CD4-positive, CD25-positive, alpha-beta regulatory T cell (primary cell): ENCODE data around the gene HOXD12. TPM values are rescaled to one million over a fixed set of nuclear protein-coding genes. Genes with fewer than 3 reads are reported as not detected.

ENCODE experiments used
- ATAC-seq, 2 donors: fragments of 150-1000 bp; cut with Tn5 transposase; one replicate each; pipeline ENCODE4 v1.10.0; 2021; ENCODE audit warnings: low read depth in 2 of 2, moderate number of reproducible peaks in 2 of 2, moderate library complexity in 1 of 2
- DNase-seq, 3 donors: peaks; one replicate each; pipeline versions ENCODE4 v3.0.0 to v3.0.0-alpha.2; 2012 to 2022; ENCODE audit warnings: mixed read lengths in 1 of 3
- H3K27ac ChIP-seq: one replicate; pipeline ENCODE4 v1.7.0; 2013; ENCODE audit warnings: mild to moderate bottlenecking, low read length; ENCODE audit not compliant: insufficient read depth, poor library complexity, severe bottlenecking
- H3K27me3 ChIP-seq: one replicate; pipeline ENCODE4 v1.7.0; 2013; ENCODE audit warnings: low read length; ENCODE audit not compliant: control insufficient read depth, insufficient read depth
- H3K36me3 ChIP-seq: one replicate; pipeline ENCODE4 v1.7.0; 2013; ENCODE audit warnings: mild to moderate bottlenecking, low read length, moderate library complexity; ENCODE audit not compliant: control insufficient read depth, insufficient read depth
- H3K4me1 ChIP-seq: 2 replicates; pipeline ENCODE4 v1.7.0; 2013; ENCODE audit warnings: mild to moderate bottlenecking, low read length; ENCODE audit not compliant: insufficient read depth, control insufficient read depth, poor library complexity, severe bottlenecking
- H3K4me3 ChIP-seq: one replicate; pipeline ENCODE4 v1.7.0; 2013; ENCODE audit warnings: low read depth, mild to moderate bottlenecking, low read length, moderate library complexity
- H3K9me3 ChIP-seq, 2 experiments: 1 replicate in 1 of 2; 2 replicates in 1 of 2; pipeline ENCODE4 v1.7.0; 2013; ENCODE audit warnings: low read length in 2 of 2, mild to moderate bottlenecking in 1 of 2, moderate library complexity in 1 of 2; ENCODE audit not compliant: control insufficient read depth in 2 of 2
- H3K27ac Mint-ChIP-seq, 3 donors: one replicate each; pipeline ENCODE4 v1.8.0; 2020 to 2022; ENCODE audit warnings: mild to moderate bottlenecking in 3 of 3, mixed read lengths in 3 of 3, moderate library complexity in 2 of 3
- H3K27me3 Mint-ChIP-seq: one replicate; pipeline ENCODE4 v1.8.0; 2022; ENCODE audit warnings: mild to moderate bottlenecking, mixed read lengths
- H3K36me3 Mint-ChIP-seq: one replicate; pipeline ENCODE4 v1.8.0; 2020; ENCODE audit warnings: mixed read lengths
- H3K4me1 Mint-ChIP-seq, 4 donors: one replicate each; pipeline ENCODE4 v1.8.0; 2020 to 2022; ENCODE audit warnings: mixed read lengths in 4 of 4, mild to moderate bottlenecking in 1 of 4
- H3K4me3 Mint-ChIP-seq, 4 donors: one replicate each; pipeline ENCODE4 v1.8.0; 2020 to 2022; ENCODE audit warnings: mild to moderate bottlenecking in 4 of 4, mixed read lengths in 4 of 4, moderate library complexity in 3 of 4
- H3K9me3 Mint-ChIP-seq, 7 donors: one replicate each; pipeline ENCODE4 v1.8.0; 2020 to 2022; ENCODE audit warnings: mixed read lengths in 7 of 7, mild to moderate bottlenecking in 3 of 7, moderate library complexity in 2 of 7
- polyA plus RNA-seq, 4 donors: library from polyadenylated mRNA; unstranded; fragments of 300-500 nt; fragmentation: Illumina TruSeq; gene quantifications; one replicate each; pipeline ENCODE4 v1.2.3, GENCODE V29; 2021
- total RNA-seq: library from RNA; stranded (reverse); gene quantifications from one replicate; pipeline ENCODE4 v1.2.3, GENCODE V29; 2022

HOXD12 gene
- total and polyA plus RNA-seq, 5 donors from 2014 or later, result not detected

DNA sequence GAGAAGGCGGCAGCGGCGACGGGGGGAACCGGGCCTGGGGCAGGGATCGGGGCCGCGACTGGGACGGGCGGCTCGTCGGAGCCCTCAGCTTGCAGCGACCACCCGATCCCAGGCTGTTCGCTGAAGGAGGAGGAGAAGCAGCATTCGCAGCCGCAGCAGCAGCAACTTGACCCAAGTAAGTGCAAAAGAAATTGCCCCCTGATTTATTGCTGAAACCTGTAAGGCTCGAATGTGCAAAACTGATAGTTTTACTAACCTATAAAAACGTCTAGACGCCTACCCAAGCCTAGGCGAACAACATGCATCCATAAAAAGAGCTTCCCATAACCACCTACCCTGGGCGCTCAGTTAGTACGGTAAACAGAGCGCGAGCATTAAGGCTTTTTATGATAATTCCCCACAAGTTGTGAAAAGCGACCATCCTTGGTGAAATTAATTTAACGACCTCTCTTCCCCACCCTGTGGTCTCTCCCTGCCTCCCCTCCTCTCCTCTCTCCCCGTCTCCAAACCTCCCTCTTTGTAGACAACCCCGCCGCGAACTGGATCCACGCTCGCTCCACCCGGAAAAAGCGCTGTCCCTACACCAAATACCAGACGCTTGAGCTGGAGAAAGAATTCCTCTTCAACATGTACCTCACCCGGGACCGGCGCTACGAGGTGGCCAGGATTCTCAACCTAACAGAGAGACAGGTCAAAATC, 24.0 kb downstream of the HOXD12 start:
- H3K4me3 Mint-ChIP-seq, result peak overlapping the region; percentile 15 to 61 (median 40)
- H3K4me1 Mint-ChIP-seq, result peaks cover 11 to 23% (median 17%) of the 10 kb centered on the region in 4 donors
- Histone ChIP-seq H3K36me3 (no peaks in the 10 kb centered on the region), H3K4me3 (no peak overlapping the region), H3K27ac (no peak overlapping the region), H3K9me3 (peaks cover 0 to 7% of the 10 kb centered on the region in 2 experiments), H3K4me1 (peaks cover 12% of the 10 kb centered on the region), H3K27me3 (peaks cover 63% of the 10 kb centered on the region)
- H3K9me3 Mint-ChIP-seq, result peaks cover 0 to 13% (median 3%) of the 10 kb centered on the region in 7 donors
- H3K27ac Mint-ChIP-seq, result no peak overlapping the region
- H3K27me3 Mint-ChIP-seq, result peaks cover 80% of the 10 kb centered on the region
- ATAC-seq (no peak), DNase-seq (no peak)
- H3K36me3 Mint-ChIP-seq, result peaks cover 3% of the 10 kb centered on the region

DNA sequence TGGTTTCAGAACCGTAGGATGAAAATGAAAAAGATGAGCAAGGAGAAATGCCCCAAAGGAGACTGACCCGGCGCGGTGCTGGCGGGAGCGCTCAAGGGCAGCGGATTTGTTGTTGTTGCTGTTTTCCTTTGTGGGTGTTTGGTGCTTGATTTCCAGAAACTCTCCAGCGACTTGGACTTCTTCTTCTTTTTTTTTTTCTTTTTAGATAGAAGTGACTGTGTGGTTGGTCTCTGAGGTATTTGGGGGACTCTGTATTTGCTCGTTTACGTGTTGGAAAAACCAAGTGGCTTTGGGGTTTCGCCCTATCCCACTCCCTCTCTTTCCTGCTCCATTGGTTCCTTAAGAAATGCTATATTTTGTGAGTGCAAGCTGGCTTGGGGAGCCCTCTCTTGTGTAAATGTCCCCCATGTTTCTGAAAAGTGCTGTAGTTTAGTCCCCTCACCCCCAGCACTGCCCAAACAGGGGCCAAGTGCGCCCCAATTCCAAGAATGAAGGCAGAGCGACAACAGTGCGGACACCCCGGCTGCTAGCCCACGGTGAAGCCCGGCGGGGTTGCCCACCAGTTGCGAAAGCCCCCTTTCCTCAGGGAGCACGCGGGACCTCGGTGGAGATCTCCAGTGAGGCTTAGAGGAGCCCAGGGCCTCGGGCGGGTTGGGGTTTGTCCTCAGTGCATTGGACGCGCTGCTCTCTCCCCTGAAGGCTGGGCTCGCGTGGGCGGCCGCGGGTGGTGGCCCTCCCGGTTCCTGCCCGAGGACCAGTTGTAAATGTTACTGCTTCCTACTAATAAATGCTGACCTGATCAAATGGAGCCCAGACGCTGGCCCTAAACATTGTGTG, 24.7 kb downstream of the HOXD12 start:
- peaks cover 0 to 4% of the 10 kb centered on the region in 2 experiments for H3K9me3 ChIP-seq
- DNase-seq (no peak), ATAC-seq (no peak)
- H3K27ac ChIP-seq, result no peak overlapping the region
- Mint-ChIP-seq H3K27ac (peak overlapping the region in 1 of 3 donors; percentile 39), H3K36me3 (no peaks in the 10 kb centered on the region), H3K9me3 (peaks cover 0 to 14% (median 0%) of the 10 kb centered on the region in 7 donors), H3K4me3 (peak overlapping the region in 3 of 4 donors; percentile 17 to 61 (median 53)), H3K4me1 (peaks cover 6 to 26% (median 19%) of the 10 kb centered on the region in 4 donors), H3K27me3 (peaks cover 81% of the 10 kb centered on the region)
- peaks cover 59% of the 10 kb centered on the region for H3K27me3 ChIP-seq
- no peak overlapping the region for H3K4me3 ChIP-seq
- H3K36me3 ChIP-seq, result no peaks in the 10 kb centered on the region
- H3K4me1 ChIP-seq, result peaks cover 19% of the 10 kb centered on the region

GRCh38 chr2:176124947-176125771, 25.6 kb downstream of the HOXD12 start:
- H3K4me1 Mint-ChIP-seq, result peaks cover 6 to 28% (median 19%) of the 10 kb centered on the region in 4 donors
- Histone ChIP-seq H3K27me3 (peaks cover 51% of the 10 kb centered on the region), H3K4me1 (peaks cover 26% of the 10 kb centered on the region), H3K4me3 (no peak overlapping the region), H3K9me3 (peaks cover 0 to under 1% of the 10 kb centered on the region in 2 experiments), H3K36me3 (no peaks in the 10 kb centered on the region), H3K27ac (no peak overlapping the region)
- H3K36me3 Mint-ChIP-seq, result no peaks in the 10 kb centered on the region
- peaks cover 74% of the 10 kb centered on the region for H3K27me3 Mint-ChIP-seq
- H3K27ac Mint-ChIP-seq, result no peak overlapping the region
- ATAC-seq (no peak), DNase-seq (no peak)
- no peak overlapping the region for H3K4me3 Mint-ChIP-seq
- H3K9me3 Mint-ChIP-seq, result peaks cover 0 to 14% (median 0%) of the 10 kb centered on the region in 7 donors

GRCh38 chr2:176125772-176126054, 26.1 kb downstream of the HOXD12 start:
- H3K4me3 Mint-ChIP-seq, result no peak overlapping the region
- DNase-seq (no peak), ATAC-seq (no peak)
- H3K9me3 Mint-ChIP-seq, result peaks cover 0 to 14% (median 0%) of the 10 kb centered on the region in 7 donors
- Histone ChIP-seq H3K4me3 (no peak overlapping the region), H3K4me1 (peaks cover 31% of the 10 kb centered on the region), H3K27me3 (peaks cover 46% of the 10 kb centered on the region), H3K36me3 (no peaks in the 10 kb centered on the region), H3K27ac (no peak overlapping the region), H3K9me3 (no peaks in the 10 kb centered on the region)
- H3K27me3 Mint-ChIP-seq, result peaks cover 70% of the 10 kb centered on the region
- H3K36me3 Mint-ChIP-seq, result no peaks in the 10 kb centered on the region
- no peak overlapping the region for H3K27ac Mint-ChIP-seq
- peaks cover 6 to 30% (median 20%) of the 10 kb centered on the region in 4 donors for H3K4me1 Mint-ChIP-seq

DNA sequence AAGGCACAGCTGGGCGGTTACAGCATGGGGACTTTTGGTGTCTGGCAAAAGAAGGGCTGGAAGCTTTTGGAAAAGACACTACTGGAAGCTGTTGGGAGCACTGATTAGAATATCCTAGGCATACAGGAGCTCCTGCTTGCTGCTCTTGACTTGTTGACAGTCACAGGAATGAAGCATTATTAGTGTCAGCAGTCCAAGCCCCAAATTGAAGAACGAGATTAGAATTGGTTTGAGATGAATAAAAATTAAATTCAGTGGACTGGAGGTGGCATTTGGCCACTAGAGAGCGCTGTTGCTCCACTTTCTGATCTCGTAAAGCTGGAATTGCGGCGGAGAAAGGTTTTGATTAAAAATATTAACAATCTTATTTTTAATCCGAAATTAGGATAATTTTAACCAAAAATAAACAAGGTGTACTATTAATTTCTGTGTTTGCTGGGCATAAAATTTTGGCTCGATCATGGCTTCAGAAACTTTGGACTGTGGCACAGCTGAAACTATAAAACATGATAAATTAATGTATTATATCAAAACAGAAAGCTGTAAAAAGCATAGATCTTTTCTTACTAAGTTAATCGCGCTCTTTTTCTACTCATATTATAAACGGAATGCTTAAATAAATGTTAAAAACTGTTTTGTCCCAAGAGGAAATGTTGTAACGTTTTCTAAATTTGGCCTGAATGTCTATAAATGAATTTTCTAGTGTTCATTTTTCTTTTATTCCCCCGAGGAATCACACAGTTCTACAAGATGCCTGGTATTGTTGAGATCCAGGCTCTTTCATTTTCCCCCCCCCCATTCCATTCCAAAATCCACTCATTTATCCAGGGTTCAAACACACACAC, 27.6 kb downstream of the HOXD12 start:
- Mint-ChIP-seq H3K9me3 (peaks cover 0 to 16% (median 0%) of the 10 kb centered on the region in 7 donors), H3K27ac (no peak overlapping the region), H3K4me1 (peaks cover 7 to 43% (median 26%) of the 10 kb centered on the region in 4 donors), H3K27me3 (peaks cover 77% of the 10 kb centered on the region), H3K36me3 (no peaks in the 10 kb centered on the region), H3K4me3 (peak overlapping the region in 3 of 4 donors; percentile 4 to 81 (median 35))
- peak; percentile 52 to 67 (median 62) for DNase-seq
- Histone ChIP-seq H3K9me3 (peaks cover 0 to 2% of the 10 kb centered on the region in 2 experiments), H3K27me3 (peaks cover 54% of the 10 kb centered on the region), H3K4me3 (no peak overlapping the region), H3K4me1 (peaks cover 40% of the 10 kb centered on the region), H3K27ac (no peak overlapping the region), H3K36me3 (no peaks in the 10 kb centered on the region)
- ATAC-seq, result no peak

GRCh38 chr2:176127774-176128072, 28.1 kb downstream of the HOXD12 start:
- H3K9me3 Mint-ChIP-seq, result peaks cover 0 to 20% (median 0%) of the 10 kb centered on the region in 7 donors
- peaks cover 55% of the 10 kb centered on the region for H3K27me3 ChIP-seq
- H3K4me3 ChIP-seq, result no peak overlapping the region
- peaks cover under 1 to 2% of the 10 kb centered on the region in 2 experiments for H3K9me3 ChIP-seq
- H3K36me3 ChIP-seq, result no peaks in the 10 kb centered on the region
- H3K27ac Mint-ChIP-seq, result no peak overlapping the region
- H3K27me3 Mint-ChIP-seq, result peaks cover 83% of the 10 kb centered on the region
- H3K4me3 Mint-ChIP-seq, result peak overlapping the region in 2 of 4 donors; percentile 74 to 85
- ATAC-seq (no peak), DNase-seq (no peak)
- H3K4me1 Mint-ChIP-seq, result peaks cover 11 to 45% (median 28%) of the 10 kb centered on the region in 4 donors
- peaks cover 40% of the 10 kb centered on the region for H3K4me1 ChIP-seq
- H3K27ac ChIP-seq, result no peak overlapping the region
- no peaks in the 10 kb centered on the region for H3K36me3 Mint-ChIP-seq
